Choroid plexus epithelial cell (primary cell): Measurements from ENCODE around the gene CTXND2.

Source experiments
- DNase-seq: peaks from one replicate; pipeline ENCODE4 v3.0.0-alpha.2; 2010; ENCODE audit warnings: low read depth
- H3K4me3 ChIP-seq: 2 replicates; pipeline ENCODE4 v1.5.1; 2011; ENCODE audit warnings: low read depth, mild to moderate bottlenecking, control low read depth, low read length, moderate library complexity
- TF ChIP-seq, protein P1 (sequence below): conservative IDR thresholded peaks from 2 replicates; pipeline ENCODE4 v1.5.1; 2011; ENCODE audit warnings: low read depth, mild to moderate bottlenecking, control low read depth, inconsistent platforms, low read length, moderate library complexity

CTXND2 gene

GRCh38 chr1:150902346-150902745 lies 15.4 kb downstream of the CTXND2 start:
- DNase-seq: no peak
- TF ChIP-seq, protein P1, sequence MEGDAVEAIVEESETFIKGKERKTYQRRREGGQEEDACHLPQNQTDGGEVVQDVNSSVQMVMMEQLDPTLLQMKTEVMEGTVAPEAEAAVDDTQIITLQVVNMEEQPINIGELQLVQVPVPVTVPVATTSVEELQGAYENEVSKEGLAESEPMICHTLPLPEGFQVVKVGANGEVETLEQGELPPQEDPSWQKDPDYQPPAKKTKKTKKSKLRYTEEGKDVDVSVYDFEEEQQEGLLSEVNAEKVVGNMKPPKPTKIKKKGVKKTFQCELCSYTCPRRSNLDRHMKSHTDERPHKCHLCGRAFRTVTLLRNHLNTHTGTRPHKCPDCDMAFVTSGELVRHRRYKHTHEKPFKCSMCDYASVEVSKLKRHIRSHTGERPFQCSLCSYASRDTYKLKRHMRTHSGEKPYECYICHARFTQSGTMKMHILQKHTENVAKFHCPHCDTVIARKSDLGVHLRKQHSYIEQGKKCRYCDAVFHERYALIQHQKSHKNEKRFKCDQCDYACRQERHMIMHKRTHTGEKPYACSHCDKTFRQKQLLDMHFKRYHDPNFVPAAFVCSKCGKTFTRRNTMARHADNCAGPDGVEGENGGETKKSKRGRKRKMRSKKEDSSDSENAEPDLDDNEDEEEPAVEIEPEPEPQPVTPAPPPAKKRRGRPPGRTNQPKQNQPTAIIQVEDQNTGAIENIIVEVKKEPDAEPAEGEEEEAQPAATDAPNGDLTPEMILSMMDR: no peak
- no peak overlapping the region for H3K4me3 ChIP-seq

- DNase-seq: no peak
- H3K4me3 ChIP-seq: no peak overlapping the region
- TF ChIP-seq, protein P1: no peak
These were observed 15.8 kb downstream of the CTXND2 start for GRCh38 chr1:150902751-150903150.

- no peak for DNase-seq
- TF ChIP-seq, protein P1: no peak
- H3K4me3 ChIP-seq: no peak overlapping the region
These were observed 18.4 kb downstream of the CTXND2 start for GRCh38 chr1:150905301-150905700.

- H3K4me3 ChIP-seq: no peak overlapping the region
- no peak for DNase-seq
- TF ChIP-seq, protein P1: no peak
These were observed 19.4 kb downstream of the CTXND2 start for GRCh38 chr1:150906329-150906728.

- no peak overlapping the region for H3K4me3 ChIP-seq
- DNase-seq: no peak
- TF ChIP-seq, protein P1: no peak
These were observed 19.9 kb downstream of the CTXND2 start for GRCh38 chr1:150906813-150907212.

GRCh38 chr1:150909585-150910180 lies 22.7 kb downstream of the CTXND2 start:
- no peak overlapping the region for H3K4me3 ChIP-seq
- TF ChIP-seq, protein P1: no peak
- DNase-seq: no peak

- no peak overlapping the region for H3K4me3 ChIP-seq
- TF ChIP-seq, protein P1: no peak
- DNase-seq: no peak
These were observed 25.7 kb downstream of the CTXND2 start for GRCh38 chr1:150912623-150913022.
